GM19025 (cell line): ENCODE results near the gene RAP1GAP2.

ENCODE experiments used
- ATAC-seq: cut with Tn5 transposase; IDR thresholded peaks from one replicate; pipeline ENCODE4 v1.9.1; 2021; ENCODE audit warnings: mild to moderate bottlenecking, low read depth, moderate library complexity; ENCODE audit not compliant: unreplicated experiment

The RAP1GAP2 gene

GRCh38 chr17:2962236-2962635, 166.0 kb downstream of the RAP1GAP2 start:
- no peak for ATAC-seq

GRCh38 chr17:2962729-2963128, 166.5 kb downstream of the RAP1GAP2 start:
- no peak for ATAC-seq

DNA sequence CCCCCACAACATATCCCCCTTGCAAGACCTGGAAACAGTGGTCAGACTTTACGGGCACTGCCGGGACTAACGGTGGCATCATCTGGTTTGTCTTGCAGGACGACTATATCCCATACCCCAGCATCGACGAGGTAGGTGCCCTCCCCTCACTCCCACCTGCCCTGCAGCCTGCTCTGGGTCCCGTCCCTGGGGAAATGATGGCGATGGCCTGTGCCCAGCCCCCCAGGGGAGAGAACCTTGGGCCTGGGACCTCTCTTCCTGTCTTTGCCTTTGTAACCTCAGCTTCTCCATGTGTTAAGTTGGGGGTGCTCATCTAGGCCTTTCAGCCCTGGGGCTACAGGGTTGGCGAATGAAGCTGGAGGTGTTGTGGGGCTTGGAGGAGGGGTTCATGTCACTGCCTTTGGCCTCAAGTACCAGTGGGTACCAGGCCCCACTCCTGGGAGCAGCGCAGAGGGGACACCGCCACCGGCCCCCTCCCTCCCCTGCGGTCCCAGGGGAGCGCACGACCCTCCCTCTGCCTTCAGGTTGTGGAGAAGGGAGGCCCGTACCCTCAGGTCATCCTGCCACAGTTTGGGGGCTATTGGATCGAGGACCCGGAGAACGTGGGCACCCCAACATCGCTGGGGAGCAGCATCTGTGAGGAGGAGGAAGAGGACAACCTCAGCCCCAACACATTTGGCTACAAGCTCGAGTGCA, 167.2 kb downstream of the RAP1GAP2 start:
- ATAC-seq = no peak

DNA sequence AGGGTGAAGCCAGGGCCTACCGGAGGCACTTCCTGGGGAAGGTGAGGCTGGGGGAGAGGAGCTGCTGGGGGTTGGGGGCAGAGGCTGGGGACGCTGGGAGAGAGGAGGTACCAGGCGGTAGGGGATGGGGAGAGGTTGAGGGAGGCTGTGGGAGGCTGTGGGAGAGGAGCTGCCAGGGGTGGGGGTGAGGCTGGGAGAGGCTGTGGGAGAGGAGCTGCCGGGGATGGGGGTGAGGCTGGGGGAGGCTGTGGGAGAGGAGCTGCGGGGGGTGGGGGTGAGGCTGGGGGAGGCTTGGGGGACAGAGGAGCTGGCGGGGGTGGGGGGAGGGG, 167.8 kb downstream of the RAP1GAP2 start:
- ATAC-seq = no peak

DNA sequence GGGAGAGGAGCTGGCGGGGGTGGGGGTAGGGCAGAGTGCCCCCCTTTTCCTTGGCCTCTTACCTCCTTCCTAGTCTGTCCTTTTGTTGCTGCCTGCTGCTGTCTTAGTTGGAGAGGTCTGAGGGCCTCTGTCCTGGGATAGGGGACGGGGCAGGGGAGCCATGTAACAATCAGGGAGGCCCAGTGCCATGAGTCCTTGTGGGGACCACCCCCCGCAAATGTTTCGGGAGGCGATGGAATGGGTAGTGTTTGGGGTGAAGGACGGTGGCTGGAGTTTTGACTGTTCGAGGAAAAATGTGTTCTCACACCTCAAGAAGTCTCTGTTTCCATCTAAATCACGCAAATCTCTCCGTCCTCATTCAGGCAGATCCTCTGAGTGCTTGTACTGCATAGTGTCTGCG, 168.1 kb downstream of the RAP1GAP2 start:
- ATAC-seq = no peak

DNA sequence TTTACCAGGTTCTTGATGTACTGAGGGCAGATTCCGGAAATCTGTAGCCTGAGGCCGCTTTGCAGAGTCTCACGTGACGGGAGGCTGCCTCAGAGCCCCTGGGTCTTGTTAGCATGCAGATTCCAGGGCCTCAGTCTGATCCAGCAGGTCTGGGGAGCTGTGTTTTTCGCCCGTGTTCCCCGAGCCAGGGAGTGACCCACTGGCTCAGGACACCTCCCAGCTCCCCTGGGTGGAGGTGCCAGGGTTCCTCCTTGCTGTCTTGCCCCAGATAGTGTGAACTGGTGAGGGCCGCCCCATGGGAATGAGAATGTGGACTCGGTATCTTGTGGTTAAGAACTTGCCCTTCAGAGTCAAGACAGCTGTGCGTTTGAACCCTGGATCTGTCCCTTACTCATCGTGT, 168.6 kb downstream of the RAP1GAP2 start:
- ATAC-seq = no peak

DNA sequence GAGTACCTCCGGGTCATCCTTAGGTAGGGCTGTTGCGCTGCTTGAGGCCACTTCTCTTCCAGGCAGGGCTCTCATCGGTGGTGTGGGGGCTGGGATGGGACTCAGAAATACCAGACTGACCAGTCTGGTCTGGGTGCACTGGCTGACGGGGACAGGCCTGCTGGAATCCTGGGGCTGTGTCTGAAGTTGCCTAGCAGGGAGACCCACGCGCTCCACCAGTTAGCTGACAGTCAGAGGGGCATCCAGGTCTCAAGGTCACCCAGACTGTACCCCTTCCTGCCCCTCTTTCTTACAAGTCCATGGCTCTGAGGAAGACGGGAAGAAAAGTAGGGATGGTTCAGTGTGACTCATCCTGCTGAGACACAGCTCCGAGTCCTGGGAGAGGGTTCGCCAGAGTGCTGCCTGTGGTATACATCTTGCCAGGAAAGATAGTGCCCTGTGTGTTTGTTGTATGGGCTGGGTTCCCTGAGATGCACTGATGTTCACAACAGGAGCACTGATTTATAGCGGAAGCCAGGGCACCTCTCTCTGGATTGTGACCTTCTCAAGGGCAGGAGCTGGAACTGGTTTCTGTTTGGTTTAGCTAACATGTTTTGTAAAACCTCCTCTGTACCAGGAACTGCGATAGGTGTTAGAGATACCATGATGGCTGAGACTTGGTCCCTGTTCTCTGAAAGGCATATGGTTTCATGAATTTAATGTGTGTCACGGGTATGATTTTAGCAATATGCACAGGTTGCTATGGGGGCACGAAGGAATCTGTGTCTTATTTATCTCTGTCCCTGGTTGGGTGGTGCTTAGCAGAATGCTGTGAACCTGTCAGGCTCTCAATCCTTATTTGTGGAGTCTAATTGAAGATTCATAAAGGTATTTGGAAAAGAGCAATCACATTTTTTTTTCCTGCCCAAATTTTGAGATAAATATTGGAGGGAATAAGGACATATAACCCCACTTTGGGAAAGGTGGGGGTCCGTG, 169.7 kb downstream of the RAP1GAP2 start:
- ATAC-seq = no peak

- ATAC-seq = no peak
Observed at GRCh38 chr17:2967515-2967914, 171.3 kb downstream of the RAP1GAP2 start.

- no peak for ATAC-seq
Observed at GRCh38 chr17:2971851-2972250, 175.6 kb downstream of the RAP1GAP2 start.

- no peak for ATAC-seq
Observed at GRCh38 chr17:2972749-2973148, 176.5 kb downstream of the RAP1GAP2 start.

GRCh38 chr17:2974347-2974746, 178.1 kb downstream of the RAP1GAP2 start:
- no peak for ATAC-seq

GRCh38 chr17:2975469-2975958, 179.3 kb downstream of the RAP1GAP2 start:
- no peak for ATAC-seq

DNA sequence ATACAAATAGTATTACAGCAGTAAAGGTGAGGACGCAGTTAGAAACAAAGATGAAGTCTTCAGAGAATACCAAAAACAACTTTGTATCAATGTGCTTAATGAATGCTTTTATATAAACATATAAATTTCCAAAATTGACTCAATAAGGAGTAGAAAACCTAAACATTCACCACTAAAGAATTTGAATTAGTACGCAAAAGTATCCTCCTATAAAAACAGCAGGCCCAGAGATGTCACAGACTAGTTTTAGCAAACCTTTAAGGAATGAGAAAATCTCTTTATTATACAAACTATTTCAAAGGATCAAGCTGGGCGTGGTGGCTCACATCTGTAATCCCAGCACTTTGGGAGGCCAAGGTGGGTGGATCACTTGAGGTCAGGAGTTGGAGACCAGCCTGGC, 180.9 kb downstream of the RAP1GAP2 start:
- ATAC-seq = no peak

DNA sequence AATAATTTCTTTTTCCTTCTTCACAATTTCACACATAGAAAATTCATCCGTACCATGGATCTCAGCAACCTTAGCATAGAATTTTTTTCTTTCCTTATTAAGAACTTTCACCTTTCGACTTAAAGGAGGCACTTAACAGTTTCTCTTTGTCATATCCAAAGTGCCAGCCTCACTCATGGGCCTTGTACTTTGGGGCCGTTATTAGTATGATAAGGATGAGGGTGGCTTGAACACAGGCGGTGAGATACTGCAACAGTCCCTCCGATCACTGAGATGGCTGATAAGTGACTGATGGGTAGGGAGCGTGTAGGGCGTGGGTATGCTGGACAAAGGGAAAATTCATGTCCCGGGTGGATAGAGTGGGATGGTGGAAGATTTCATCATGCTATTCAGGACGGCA, 181.9 kb downstream of the RAP1GAP2 start:
- ATAC-seq = no peak

DNA sequence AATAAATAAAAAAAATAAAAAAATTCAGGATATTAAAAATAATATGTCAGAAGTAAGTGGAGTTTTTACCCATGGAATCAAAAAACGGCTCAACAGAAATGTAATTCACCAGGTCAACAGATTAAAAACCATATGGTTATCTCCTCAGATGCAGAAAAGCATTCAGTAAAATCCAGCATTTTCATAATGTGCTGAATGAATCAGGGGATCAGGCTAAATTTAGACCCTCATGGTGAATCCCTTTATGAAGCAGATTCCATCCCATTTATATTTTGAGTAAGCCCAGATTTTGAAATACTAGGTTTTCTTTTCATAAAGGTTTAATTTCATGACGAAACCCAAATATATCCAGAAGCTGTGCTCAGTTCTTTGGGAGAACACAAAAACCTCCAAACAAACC, 182.8 kb downstream of the RAP1GAP2 start:
- ATAC-seq = no peak

DNA sequence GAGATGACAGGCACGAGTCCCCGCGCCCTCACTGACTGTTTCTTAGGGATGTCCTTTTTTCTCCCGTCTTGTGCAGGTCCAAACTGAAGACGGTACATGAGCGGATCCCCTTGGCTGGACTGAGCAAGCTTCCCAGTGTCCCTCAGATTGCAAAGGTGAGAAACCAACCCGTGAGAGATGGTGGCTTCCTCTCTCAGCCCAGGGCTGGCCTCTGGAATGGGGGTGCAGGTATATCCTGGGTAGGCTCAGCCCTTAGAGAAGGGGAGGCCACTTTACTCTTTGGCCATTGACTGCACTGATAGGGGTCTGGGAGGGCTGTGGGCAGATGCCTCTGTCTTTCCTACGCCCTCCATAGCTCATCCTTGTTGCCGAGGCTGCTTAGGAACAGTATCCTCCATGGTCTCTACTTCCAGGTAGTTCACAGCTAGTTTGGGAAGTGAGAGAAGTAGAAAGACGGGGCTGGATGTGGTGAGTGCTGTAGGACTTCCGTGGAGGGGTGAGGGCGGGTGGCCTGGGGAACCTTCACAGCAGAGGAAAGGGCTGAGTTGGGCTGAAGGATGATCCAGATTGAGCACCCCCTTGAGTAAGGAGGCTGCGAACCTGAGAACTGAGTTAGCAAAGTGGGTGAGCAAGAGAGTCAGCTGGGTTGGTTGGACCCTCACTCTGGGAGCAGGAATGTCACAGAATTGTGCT, 184.1 kb downstream of the RAP1GAP2 start:
- no peak for ATAC-seq

DNA sequence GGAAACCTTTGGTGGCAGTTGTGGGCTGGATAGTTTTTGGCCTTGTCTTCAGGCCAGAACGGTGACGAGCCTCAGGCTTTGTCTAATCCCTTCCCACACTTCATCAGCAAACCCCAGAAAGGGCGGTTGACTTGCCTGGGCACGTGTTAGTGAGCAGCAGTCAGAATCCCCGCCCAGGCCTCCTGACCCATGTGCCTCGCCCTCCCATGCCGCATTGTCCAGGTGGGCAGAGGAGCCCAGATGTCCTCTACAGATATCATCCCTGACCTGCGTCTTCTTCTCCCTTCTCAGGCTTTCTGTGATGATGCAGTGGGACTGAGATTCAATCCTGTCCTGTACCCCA, 184.6 kb downstream of the RAP1GAP2 start:
- ATAC-seq = no peak

DNA sequence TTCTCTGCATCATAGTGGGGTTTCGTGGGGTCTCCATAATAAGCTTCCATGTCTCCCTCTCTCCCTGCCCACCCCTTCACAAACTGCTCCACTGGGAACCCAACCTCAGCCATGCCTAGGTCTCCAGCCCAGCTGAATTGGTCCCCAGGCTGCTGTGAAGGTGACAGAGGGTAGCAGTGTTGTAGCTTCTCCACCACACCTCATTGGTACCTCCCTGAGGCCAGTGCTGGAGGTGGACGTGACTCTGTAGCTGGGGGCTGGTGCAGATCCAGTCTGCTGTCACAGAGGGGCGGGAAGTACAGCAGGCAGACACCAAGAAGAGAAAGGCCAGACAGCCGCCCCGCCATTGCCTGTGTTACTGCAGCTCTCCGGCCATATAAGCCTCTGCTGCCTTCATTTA, 185.1 kb downstream of the RAP1GAP2 start:
- ATAC-seq = no peak

DNA sequence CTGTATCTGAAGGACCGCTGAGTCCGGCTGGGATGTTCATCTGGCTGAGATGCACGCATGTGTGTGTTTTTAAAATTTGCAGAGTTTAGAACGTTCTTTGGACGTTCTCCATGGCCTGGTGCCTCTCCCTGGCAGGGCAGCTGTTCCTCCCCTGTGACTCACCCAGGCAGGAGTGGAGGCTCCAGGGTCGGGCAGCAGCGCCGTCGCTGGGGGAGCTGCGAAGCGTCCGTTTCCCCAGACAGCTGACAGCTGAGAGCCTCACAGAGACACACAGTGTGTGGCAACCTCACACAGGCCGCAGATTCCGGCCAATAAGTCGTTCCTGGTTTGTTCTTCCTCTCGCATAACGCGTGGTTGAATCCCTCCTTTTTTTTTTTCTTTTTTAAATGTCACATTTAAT, 186.6 kb downstream of the RAP1GAP2 start:
- ATAC-seq = no peak

- no peak for ATAC-seq
Observed at GRCh38 chr17:2983255-2983654, 187.0 kb downstream of the RAP1GAP2 start.

GRCh38 chr17:2985318-2985717, 189.1 kb downstream of the RAP1GAP2 start:
- no peak for ATAC-seq
